ENCODE data around the gene LEMD1. TPM values are rescaled to one million over a fixed set of nuclear protein-coding genes. Genes with fewer than 3 reads are reported as not detected.

Gene LEMD1
- polyA plus RNA-seq, 1 donor from 2014 or later: 67.6 TPM

DNA sequence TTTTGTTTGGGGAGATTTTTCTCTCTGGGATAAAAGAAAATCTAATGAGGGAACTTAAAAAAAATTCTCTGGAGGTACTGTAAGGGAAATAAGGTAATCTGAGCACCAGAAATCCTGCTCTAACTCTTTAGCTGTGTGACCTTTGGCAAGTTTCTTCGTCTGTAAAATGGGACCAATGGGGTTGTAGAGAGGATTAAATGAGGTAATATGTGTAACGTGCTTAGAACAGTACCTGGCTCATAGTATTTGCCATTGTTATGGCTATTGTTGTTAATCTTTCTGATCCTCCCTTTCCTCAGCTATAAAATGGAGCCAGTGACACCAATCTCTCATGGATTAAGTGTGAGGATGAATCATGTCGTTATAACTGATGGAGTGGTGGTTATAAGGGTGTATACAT, 64.3 kb downstream of the LEMD1 start:
- Histone ChIP-seq H3K9ac (ENCODE audit: low read length) (no peak overlapping the region), H3K27ac (ENCODE audit: low read length) (no peak overlapping the region), H3K4me2 (ENCODE audit: low read length) (no peak overlapping the region)

DNA sequence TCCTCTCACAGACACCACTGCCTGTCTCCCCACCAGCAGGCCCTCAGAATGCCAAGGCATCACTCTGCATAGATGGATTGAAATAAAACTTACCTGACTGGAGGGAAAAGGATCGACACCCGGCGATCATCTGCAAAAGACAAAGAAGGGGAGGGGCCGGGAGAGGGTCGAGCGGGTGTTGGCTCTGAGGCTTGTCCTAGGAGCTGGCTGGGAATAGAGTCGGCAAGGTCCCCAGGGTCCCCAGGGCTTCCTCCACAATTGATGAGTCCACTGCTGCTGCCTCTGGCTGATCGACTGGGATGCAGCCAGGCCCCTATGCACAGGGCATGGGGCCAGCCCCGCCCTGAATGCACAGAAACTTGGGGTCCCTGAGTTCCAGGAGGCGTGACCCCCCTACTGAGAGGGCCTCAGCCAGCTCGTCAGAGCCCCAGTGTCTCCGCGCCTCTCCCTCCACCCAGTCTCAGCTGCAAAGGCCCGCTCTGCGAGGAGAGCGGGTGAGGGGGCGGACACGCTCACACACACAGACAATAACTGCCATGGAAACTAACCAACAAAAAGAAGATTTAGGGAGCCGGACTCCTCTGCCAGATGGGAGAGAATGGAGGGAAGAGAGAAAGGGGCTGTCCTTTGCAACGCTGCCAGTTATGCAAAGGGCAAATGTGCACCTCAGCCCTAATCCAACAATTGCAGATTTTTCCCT, 65.3 kb downstream of the LEMD1 start, which contains the start of gene KLHDC8A:
Gene KLHDC8A (minus strand): TSS at position 483 of the 700 bp plus-strand sequence. CDS start 13,318 bp downstream, outside the sequence.
- H3K9me2 ChIP-seq (ENCODE audit: insufficient read depth, low read length): no peaks in the 10 kb centered on the region
- H3F3A ChIP-seq (ENCODE audit: insufficient read depth, low read length, poor library complexity, severe bottlenecking): no peaks in the 10 kb centered on the region
- TF ChIP-seq, protein P1, sequence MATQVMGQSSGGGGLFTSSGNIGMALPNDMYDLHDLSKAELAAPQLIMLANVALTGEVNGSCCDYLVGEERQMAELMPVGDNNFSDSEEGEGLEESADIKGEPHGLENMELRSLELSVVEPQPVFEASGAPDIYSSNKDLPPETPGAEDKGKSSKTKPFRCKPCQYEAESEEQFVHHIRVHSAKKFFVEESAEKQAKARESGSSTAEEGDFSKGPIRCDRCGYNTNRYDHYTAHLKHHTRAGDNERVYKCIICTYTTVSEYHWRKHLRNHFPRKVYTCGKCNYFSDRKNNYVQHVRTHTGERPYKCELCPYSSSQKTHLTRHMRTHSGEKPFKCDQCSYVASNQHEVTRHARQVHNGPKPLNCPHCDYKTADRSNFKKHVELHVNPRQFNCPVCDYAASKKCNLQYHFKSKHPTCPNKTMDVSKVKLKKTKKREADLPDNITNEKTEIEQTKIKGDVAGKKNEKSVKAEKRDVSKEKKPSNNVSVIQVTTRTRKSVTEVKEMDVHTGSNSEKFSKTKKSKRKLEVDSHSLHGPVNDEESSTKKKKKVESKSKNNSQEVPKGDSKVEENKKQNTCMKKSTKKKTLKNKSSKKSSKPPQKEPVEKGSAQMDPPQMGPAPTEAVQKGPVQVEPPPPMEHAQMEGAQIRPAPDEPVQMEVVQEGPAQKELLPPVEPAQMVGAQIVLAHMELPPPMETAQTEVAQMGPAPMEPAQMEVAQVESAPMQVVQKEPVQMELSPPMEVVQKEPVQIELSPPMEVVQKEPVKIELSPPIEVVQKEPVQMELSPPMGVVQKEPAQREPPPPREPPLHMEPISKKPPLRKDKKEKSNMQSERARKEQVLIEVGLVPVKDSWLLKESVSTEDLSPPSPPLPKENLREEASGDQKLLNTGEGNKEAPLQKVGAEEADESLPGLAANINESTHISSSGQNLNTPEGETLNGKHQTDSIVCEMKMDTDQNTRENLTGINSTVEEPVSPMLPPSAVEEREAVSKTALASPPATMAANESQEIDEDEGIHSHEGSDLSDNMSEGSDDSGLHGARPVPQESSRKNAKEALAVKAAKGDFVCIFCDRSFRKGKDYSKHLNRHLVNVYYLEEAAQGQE (IDR thresholded peaks at IDR 0.05; ENCODE audit: borderline replicate concordance): no peak
- TF ChIP-seq SMC3 (conservative IDR thresholded peaks at IDR 0.05; ENCODE audit: poor library complexity) (no peak), EZH2 (IDR thresholded peaks at IDR 0.05; ENCODE audit: borderline replicate concordance, insufficient read depth, low read length, poor library complexity, severe bottlenecking) (no peak), POLR2AphosphoS5 (IDR thresholded peaks at IDR 0.05) (no peak), EP300 (conservative IDR thresholded peaks at IDR 0.05; ENCODE audit: poor library complexity, severe bottlenecking) (no peak), MXI1 (conservative IDR thresholded peaks at IDR 0.05; ENCODE audit: poor library complexity, severe bottlenecking) (no peak), TAF1 (IDR thresholded peaks at IDR 0.05; ENCODE audit: low read depth) (no peak), RAD21 (conservative IDR thresholded peaks at IDR 0.05) (no peak)
- TF ChIP-seq, protein P2, sequence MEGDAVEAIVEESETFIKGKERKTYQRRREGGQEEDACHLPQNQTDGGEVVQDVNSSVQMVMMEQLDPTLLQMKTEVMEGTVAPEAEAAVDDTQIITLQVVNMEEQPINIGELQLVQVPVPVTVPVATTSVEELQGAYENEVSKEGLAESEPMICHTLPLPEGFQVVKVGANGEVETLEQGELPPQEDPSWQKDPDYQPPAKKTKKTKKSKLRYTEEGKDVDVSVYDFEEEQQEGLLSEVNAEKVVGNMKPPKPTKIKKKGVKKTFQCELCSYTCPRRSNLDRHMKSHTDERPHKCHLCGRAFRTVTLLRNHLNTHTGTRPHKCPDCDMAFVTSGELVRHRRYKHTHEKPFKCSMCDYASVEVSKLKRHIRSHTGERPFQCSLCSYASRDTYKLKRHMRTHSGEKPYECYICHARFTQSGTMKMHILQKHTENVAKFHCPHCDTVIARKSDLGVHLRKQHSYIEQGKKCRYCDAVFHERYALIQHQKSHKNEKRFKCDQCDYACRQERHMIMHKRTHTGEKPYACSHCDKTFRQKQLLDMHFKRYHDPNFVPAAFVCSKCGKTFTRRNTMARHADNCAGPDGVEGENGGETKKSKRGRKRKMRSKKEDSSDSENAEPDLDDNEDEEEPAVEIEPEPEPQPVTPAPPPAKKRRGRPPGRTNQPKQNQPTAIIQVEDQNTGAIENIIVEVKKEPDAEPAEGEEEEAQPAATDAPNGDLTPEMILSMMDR (IDR thresholded peaks at IDR 0.05; ENCODE audit: poor library complexity, severe bottlenecking): no peak
- no peaks in the 10 kb centered on the region for H4K20me1 ChIP-seq (ENCODE audit: insufficient read depth)
- H3K27ac ChIP-seq (ENCODE audit: low read length): no peak within 1 kb of the TSS
- peak within 1 kb of the TSS; percentile 48 for H3K4me2 ChIP-seq (ENCODE audit: low read length)
- peak within 1 kb of the TSS; percentile 47 for H3K4me3 ChIP-seq (ENCODE audit: low read length)
- H3K9me3 ChIP-seq (ENCODE audit: low read length): no peaks in the 10 kb centered on the region
- peaks cover 6% of the 10 kb centered on the region for H3K79me2 ChIP-seq (replicated peaks; ENCODE audit: insufficient read depth, low read length)
- H3K9ac ChIP-seq (ENCODE audit: low read length): peak within 1 kb of the TSS; percentile 47
- H3K36me3 ChIP-seq (ENCODE audit: insufficient read depth, low read length): no peaks in the 10 kb centered on the region
- H2AFZ ChIP-seq (ENCODE audit: low read depth, low read length): peak within 1 kb of the TSS; percentile 29
- no peaks in the 10 kb centered on the region for H3K27me3 ChIP-seq (ENCODE audit: insufficient read depth, low read depth, low read length)

More for the DNA sequence above, 64.3 kb downstream of the LEMD1 start:
- Histone ChIP-seq H3K9me2 (ENCODE audit: insufficient read depth, low read length) (no peaks in the 10 kb centered on the region), H2AFZ (ENCODE audit: low read depth, low read length) (no peak overlapping the region), H3K36me3 (ENCODE audit: insufficient read depth, low read length) (no peaks in the 10 kb centered on the region), H3K27me3 (ENCODE audit: insufficient read depth, low read depth, low read length) (no peaks in the 10 kb centered on the region), H3F3A (ENCODE audit: insufficient read depth, low read length, poor library complexity, severe bottlenecking) (no peaks in the 10 kb centered on the region), H4K20me1 (ENCODE audit: insufficient read depth) (no peaks in the 10 kb centered on the region), H3K9me3 (ENCODE audit: low read length) (no peaks in the 10 kb centered on the region), H3K79me2 (replicated peaks; ENCODE audit: insufficient read depth, low read length) (peaks cover 6% of the 10 kb centered on the region), H3K4me3 (ENCODE audit: low read length) (no peak overlapping the region)
- TF ChIP-seq TAF1 (IDR thresholded peaks at IDR 0.05; ENCODE audit: low read depth) (no peak), EP300 (conservative IDR thresholded peaks at IDR 0.05; ENCODE audit: poor library complexity, severe bottlenecking) (no peak), EZH2 (IDR thresholded peaks at IDR 0.05; ENCODE audit: borderline replicate concordance, insufficient read depth, low read length, poor library complexity, severe bottlenecking) (no peak), MXI1 (conservative IDR thresholded peaks at IDR 0.05; ENCODE audit: poor library complexity, severe bottlenecking) (no peak)
- TF ChIP-seq, protein P1 (IDR thresholded peaks at IDR 0.05; ENCODE audit: borderline replicate concordance): no peak
